Stimulated activated CD4-positive, alpha-beta T cell treated with anti-CD3 and anti-CD28 coated beads, Interleukin-4, amount 100 ng/mL, for 4 hours (primary cell): Measurements from ENCODE around the gene ISL2.

Experiments
- DNase-seq, 2 experiments: peaks; one replicate each; pipeline ENCODE4 v3.0.0-alpha.2; 2020

The ISL2 gene

DNA sequence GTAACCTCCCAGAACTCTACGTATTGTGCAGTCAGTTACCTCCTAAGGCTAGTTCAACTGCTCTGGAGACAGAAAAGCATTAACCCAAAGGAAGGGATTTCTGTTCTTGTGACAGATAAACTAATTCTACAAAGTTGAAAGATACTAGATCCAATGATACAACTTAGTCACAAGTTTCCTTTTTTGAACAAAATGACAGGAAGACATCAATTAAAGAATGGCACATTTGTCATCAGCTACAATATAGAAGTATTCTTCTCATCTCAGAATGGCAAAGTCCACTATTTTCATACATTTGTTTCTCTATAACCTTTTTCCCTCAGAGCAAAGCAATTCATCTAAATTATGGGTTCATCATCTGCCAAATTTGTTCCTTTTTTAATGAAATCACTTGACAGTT is 43.7 kb downstream of the ISL2 start:
- DNase-seq, result no peak

DNA sequence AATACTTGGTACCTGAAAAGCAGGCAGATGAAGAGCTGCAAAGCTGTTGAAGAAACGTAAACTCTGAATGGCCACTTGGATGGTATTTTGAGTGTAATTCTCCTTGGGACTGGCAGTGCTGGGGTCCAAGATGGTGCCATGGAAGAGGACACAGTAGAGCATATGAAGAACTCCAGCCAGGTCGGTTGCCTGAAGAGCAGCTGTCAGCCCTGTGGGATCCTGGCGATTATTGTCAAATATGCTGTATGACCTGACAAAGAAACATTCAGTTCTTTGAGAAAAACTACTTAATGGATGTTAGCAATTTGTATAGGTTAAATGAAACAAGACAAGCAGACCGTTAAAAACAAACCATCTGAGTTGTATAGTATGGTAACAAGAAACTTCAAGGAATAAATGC is 44.8 kb downstream of the ISL2 start:
- DNase-seq, result no peak

DNA sequence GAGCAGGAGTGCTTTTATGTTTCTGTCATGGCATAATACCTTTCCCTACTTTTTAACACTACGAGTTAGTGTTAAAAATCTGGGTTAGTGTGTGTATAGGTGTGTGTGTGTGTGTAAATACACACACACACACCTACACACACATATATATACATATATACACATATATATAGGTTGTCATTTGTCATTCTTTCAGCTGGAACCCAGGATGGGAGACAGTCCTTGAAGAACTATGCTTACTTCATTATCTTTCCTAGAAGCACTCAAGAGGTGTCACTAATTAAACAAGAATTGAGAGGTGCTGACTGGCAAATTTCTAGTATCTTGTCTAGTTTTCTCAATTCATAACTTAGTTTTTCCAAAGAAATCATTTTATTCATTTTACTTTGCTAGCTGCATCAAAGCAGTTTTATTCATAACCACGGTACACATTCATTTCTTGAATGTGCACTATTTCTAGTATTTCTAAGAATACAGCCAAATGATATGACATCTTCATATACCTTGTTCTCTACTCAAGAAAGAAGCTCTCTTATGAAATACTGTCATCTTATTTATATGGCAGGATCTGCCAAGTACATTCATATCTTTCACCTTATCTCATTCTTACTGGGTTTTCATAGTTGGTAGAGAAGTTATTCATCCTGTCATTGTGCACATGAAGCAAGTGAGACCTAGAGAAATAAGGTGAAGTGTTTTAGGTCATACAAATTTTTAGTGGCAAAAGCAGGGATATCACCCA is 46.6 kb downstream of the ISL2 start:
- DNase-seq, result no peak

DNA sequence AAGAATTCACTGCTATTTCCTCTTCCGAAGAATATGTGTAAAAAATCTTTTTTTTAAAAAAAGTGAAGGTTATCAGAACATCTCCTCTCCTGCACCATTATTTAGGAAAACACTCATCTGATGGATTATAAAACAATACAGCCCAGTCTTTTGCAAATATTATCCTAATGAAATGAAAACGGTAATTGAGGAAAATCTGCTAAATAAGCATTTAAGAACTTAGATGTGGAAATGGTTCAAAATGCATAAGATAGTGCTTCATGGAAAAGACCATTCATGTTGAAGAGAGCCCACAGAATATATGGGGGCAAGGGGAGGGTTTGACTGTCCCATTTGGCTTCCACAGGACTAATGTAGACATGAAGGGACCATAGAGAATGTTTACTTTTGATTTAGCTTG is 47.8 kb downstream of the ISL2 start:
- no peak for DNase-seq

DNA sequence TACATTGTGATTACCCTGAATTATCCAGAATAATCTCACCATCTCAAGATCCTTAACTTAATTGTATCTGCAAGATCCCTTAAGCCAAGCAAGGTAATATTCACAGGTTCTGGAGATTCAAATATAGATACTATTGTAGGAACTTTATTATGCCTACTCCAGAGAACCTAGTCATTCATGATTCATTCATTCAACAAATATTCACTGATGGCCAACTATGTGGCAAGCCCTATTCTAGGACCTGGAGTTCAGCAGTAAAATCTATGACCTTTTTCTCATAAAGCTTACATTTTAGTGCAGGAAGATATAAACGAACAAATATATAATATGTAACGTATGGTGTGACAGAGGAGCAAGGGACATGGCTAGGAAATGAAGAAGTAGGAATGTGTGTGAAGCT is 49.6 kb downstream of the ISL2 start:
- DNase-seq, result no peak

DNA sequence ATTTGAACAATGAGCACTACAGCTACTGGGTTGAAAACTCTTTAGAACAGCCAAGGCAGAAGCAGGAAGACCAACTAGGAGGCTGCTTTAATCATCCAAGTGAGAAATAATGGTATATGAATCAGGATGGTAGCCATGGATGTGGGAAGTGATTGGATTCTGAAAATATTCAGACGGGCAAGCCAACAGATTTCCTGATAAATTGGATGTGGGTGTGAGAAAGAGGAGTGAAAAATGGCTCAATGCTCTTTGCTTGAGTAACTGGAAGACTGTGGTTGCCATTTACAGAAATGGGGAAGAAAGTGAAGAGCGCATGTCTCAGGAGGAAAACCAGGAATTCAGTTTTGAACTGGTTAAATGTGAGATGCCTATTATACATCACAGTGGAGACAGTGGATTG is 50.4 kb downstream of the ISL2 start:
- no peak for DNase-seq

DNA sequence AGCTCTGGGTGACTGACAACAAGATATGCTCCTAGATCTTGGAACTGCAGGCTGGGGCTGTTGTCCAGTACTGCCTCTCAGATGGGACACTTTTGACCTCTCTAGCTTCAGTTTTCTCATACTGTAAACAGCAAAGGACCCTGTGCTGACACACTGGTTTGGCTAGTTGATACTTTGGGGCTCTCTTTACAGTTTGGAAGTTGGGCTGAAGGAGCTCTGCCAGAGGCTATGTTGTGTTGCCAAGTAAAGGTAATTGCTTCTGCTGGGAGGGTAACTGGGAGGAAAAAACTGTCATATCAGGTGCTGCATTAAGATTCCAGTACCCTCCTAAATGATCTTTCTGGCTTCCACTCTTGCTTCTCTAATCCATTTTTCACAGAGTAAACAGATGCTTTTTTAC is 54.0 kb downstream of the ISL2 start:
- DNase-seq, result no peak

DNA sequence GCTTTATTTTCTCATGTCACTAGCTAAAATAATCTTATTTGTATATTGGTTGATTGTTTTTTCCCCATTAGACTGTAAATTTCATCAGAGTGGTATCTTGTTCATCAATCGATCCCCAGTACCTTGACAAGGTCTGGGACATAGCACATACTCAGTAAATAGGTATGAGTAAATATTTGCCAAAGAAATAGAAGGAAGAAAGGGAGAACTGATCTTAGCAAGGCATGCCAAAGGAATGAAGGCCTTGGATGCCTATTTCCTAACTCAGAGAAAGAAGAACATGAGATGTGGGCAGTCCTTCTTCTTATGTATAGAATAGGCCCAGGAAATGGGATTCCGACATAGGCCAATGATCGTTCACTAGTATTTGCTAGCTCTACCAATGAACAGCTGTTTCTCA is 54.7 kb downstream of the ISL2 start:
- DNase-seq, result no peak

DNA sequence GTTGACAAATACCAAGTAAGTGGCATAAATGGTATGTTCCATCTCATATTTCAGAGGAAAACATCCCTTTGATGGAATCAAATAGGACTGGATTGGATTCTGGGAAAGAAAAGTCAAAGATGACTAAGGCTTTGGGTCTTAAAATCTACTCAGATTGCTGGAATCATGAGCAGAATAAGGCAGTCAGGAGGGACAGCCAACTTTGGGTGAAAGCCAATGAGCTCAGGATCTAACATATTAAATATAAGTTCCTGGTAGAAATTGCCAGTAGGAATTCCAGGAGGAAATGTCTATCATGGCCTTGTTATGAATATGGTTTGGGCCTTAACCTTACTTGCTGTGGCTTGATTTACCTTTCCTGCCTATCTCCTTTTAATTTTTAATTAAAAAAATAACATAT is 55.3 kb downstream of the ISL2 start:
- DNase-seq, result no peak
